HG03097 (cell line): Measurements from ENCODE around the gene ULK1.
"Not testable (repeated sequence)": the region's sequence is repeated elsewhere in the genome, so short reads cannot be mapped to it uniquely, and the experiment has no call there.

Experiments used
- ATAC-seq: cut with Tn5 transposase; IDR thresholded peaks from one replicate; pipeline ENCODE4 v1.9.1; 2021; ENCODE audit not compliant: unreplicated experiment, low FRiP score

Gene ULK1

GRCh38 chr12:131861261-131862083 is 33.0 kb upstream of the ULK1 start:
- ATAC-seq: no peak

- no peak for ATAC-seq
These were observed 32.4 kb upstream of the ULK1 start for GRCh38 chr12:131862084-131862441.

GRCh38 chr12:131862600-131862993 is 31.8 kb upstream of the ULK1 start:
- ATAC-seq: no peak

- ATAC-seq: no peak
These were observed 31.3 kb upstream of the ULK1 start for GRCh38 chr12:131862994-131863710.

GRCh38 chr12:131863711-131864396 is 30.6 kb upstream of the ULK1 start:
- ATAC-seq: no peak

GRCh38 chr12:131864469-131864868 is 30.0 kb upstream of the ULK1 start:
- ATAC-seq: no peak

GRCh38 chr12:131865180-131865875 is 29.1 kb upstream of the ULK1 start:
- no peak for ATAC-seq

GRCh38 chr12:131867471-131867870 is 27.0 kb upstream of the ULK1 start:
- no peak for ATAC-seq

- no peak for ATAC-seq
These were observed 26.3 kb upstream of the ULK1 start for GRCh38 chr12:131867891-131868675.

GRCh38 chr12:131869871-131870418 is 24.5 kb upstream of the ULK1 start:
- ATAC-seq: no peak

- no peak for ATAC-seq
These were observed 22.7 kb upstream of the ULK1 start for GRCh38 chr12:131871677-131872076.

GRCh38 chr12:131872154-131873051 is 22.0 kb upstream of the ULK1 start:
- ATAC-seq: no peak

GRCh38 chr12:131873293-131873692 is 21.1 kb upstream of the ULK1 start:
- ATAC-seq: no peak

GRCh38 chr12:131874972-131875371 is 19.4 kb upstream of the ULK1 start:
- not testable (repeated sequence) for ATAC-seq

GRCh38 chr12:131877216-131877615 is 17.2 kb upstream of the ULK1 start:
- not testable (repeated sequence) for ATAC-seq

GRCh38 chr12:131878436-131878835 is 16.0 kb upstream of the ULK1 start:
- ATAC-seq: not testable (repeated sequence)

GRCh38 chr12:131882804-131883520 is 11.5 kb upstream of the ULK1 start:
- no peak for ATAC-seq

- ATAC-seq: no peak
These were observed 10.9 kb upstream of the ULK1 start for GRCh38 chr12:131883521-131883900.
